ENCODE data around the gene ATP2A3. TPM values are rescaled to one million over a fixed set of nuclear protein-coding genes. Genes with fewer than 3 reads are reported as not detected.
"Not testable (repeated sequence)": the region's sequence is repeated elsewhere in the genome, so short reads cannot be mapped to it uniquely, and the experiment has no call there.

Gene ATP2A3
- total and polyA plus RNA-seq, 8 donors, result 5.8 to 53.5 (median 7.4) TPM

- ATAC-seq (no peak), DNase-seq (no peak)
- Histone ChIP-seq H3K4me1 (no peaks in the 10 kb centered on the region), H3K27me3 (no peaks in the 10 kb centered on the region), H3K9me3 (peaks cover 0 to 3% of the 10 kb centered on the region in 2 donors), H3K4me3 (no peak overlapping the region), H3K36me3 (no peaks in the 10 kb centered on the region), H3K27ac (no peak overlapping the region)
- intact Hi-C loops (cut with DNase I), result no loop called here
- TF ChIP-seq CTCF (IDR thresholded peaks at IDR 0.05), result no peak
Observed at GRCh38 chr17:3992370-3992769, 28.1 kb upstream of the ATP2A3 start.

DNA sequence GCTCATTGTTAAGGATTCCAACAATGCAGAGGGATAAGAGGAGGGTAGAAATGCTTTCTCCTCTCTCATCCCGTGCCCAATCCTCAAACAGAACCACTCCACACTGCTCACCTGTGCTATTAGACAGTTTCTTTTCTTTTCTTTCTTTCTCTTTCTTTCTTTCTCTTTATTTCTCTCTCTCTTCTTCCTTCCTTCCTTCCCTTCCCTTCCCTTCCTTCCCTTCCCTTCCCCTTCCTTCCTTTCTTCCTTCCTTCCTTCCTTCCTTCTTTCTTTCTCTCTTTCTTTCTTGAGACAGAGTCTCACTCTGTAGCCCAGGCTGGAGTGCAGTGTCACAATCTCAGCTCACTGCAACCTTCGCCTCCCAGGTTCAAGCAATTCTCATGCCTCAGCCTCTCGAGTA is 27.5 kb upstream of the ATP2A3 start:
- H3K4me1 ChIP-seq; ATAC-seq; DNase-seq; H3K36me3 ChIP-seq; H3K9me3 ChIP-seq; H3K4me3 ChIP-seq; H3K27ac ChIP-seq; intact Hi-C loops (cut with DNase I); H3K27me3 ChIP-seq: not testable (repeated sequence)

DNA sequence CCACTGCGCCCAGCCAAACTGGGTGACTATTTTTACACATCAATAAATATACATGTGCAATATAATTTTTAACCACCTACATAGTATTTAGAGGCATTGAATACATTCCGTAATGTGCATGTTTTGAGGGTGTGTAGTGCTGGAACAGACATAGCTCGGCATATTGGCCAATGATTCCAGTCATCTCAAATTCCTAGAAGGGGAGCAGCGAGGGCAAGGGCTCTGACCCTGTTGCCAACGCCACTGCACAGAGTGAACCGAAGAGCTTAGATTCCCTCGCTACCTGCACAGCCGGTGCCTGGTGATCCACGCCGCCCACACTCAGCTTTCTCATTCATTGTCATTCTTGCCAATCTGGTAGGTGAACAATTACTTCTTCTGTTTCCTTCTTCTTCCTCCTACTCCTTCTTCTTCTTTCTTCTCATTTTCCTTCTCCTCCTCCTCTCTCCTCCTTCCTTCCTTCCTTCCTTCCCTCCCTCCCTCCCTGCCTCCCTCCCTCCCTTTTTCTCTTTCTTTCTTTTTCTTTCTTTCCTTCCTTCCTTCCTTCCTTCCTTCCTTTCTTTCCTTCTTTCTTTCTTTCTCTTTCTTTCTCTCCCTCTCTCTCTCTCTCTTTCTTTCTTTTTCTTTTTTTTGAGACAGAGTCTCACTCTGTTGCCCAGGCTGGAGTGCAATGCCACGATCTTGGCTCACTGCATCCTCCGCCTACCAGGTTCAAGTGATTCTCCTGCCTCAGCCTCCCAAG is 26.3 kb upstream of the ATP2A3 start:
- no peak for ATAC-seq
- Histone ChIP-seq H3K4me3 (no peak overlapping the region), H3K36me3 (no peaks in the 10 kb centered on the region), H3K9me3 (peaks cover 0 to 3% of the 10 kb centered on the region in 2 donors), H3K27me3 (peaks cover 0 to 9% of the 10 kb centered on the region in 2 donors), H3K27ac (no peak overlapping the region), H3K4me1 (peaks cover 0 to under 1% of the 10 kb centered on the region in 2 donors)
- DNase-seq, result no peak
- intact Hi-C loops (cut with DNase I), result no loop called here
- TF ChIP-seq CTCF (IDR thresholded peaks at IDR 0.05), result no peak

DNA sequence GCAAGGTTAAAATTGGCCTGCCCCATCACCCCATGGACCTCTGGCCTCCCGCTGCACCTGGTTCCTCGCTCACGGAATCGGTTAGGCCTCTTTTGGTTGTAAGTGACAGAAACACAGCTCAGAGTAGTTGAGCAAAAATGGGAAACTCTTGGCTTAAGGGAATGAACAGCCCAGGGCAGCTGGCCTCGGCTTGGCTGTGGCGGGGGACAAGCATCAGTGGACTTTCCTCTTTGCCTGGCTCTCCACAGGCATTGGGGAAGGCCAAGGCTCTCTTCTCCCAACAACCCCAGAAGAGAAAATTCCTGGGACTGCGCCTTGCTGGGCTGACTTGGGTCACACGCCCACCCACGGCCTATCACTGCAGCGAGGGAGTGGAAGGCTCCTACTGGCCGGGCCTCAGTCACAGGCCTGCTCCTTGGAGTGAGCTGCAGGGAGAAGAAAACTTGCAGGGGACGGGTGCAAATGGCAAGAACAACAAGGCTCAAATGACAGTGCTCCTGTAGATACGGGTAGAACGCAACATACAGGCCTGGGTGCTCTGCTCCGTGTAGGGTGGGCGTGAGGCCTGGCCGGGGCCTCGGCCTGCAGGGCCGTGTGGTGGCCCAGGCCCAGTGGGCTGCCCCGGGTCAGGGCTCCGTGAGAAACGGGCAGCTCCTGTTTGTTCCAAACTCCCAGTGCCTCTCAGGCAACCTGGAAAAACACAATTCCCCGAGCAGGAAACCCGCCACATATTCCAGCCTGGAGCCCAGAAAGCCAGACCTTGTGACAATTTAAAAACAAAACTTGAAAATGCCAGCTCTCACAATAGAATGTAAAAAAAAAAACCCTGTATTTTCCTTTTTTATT is 25.0 kb upstream of the ATP2A3 start:
- no peak overlapping the region for H3K4me3 ChIP-seq
- TF ChIP-seq CTCF (IDR thresholded peaks at IDR 0.05), result no peak
- H3K4me1 ChIP-seq, result peaks cover 0 to 7% of the 10 kb centered on the region in 2 donors
- peaks cover 0 to 12% of the 10 kb centered on the region in 2 donors for H3K27me3 ChIP-seq
- intact Hi-C loops (cut with DNase I), result no loop called here
- DNase-seq, result no peak
- ATAC-seq, result peak; percentile 35
- no peaks in the 10 kb centered on the region for H3K9me3 ChIP-seq
- H3K27ac ChIP-seq, result no peak overlapping the region
- no peaks in the 10 kb centered on the region for H3K36me3 ChIP-seq

GRCh38 chr17:3988297-3989040 is 24.2 kb upstream of the ATP2A3 start:
- no peak for TF ChIP-seq CTCF (IDR thresholded peaks at IDR 0.05)

More at GRCh38 chr17:3988297-3989040, 24.2 kb upstream of the ATP2A3 start:
- no peak for DNase-seq
- H3K27me3 ChIP-seq, result peaks cover 0 to 12% of the 10 kb centered on the region in 2 donors
- H3K27ac ChIP-seq, result no peak overlapping the region
- no peaks in the 10 kb centered on the region for H3K9me3 ChIP-seq
- no peaks in the 10 kb centered on the region for H3K36me3 ChIP-seq
- ATAC-seq, result no peak
- no peak overlapping the region for H3K4me3 ChIP-seq
- intact Hi-C loops (cut with DNase I), result no loop called here
- peaks cover 7 to 15% of the 10 kb centered on the region in 2 donors for H3K4me1 ChIP-seq

Measured in left lung (tissue), 10 donors.